Esophagus squamous epithelium (tissue), 4 donors: ENCODE data around the gene GALNT17.

ENCODE experiments used
- POLR2A ChIP-seq, 4 donors: fragments of 450-650 bp; IDR thresholded peaks; one replicate each; pipeline ENCODE4 v1.6.1; 2017; ENCODE audit warnings: antibody characterized with exemption in 4 of 4, mild to moderate bottlenecking in 4 of 4, moderate library complexity in 3 of 4
- TF ChIP-seq, protein P1 (sequence below), 6 experiments: fragments of 450-650 bp in 4 of 6; fragments of 200-600 bp in 2 of 6; sonication (generic) in 2 of 6; IDR thresholded peaks; one replicate each; pipeline ENCODE4 v1.5.1; 2016 to 2019; ENCODE audit warnings: antibody characterized with exemption in 6 of 6, mild to moderate bottlenecking in 4 of 6, moderate library complexity in 4 of 6

GRCh38 chr7:71539615-71540014 is 407.7 kb downstream of the GALNT17 start:
- no peak for TF ChIP-seq POLR2A (IDR thresholded peaks at IDR 0.05)
- TF ChIP-seq, protein P1, sequence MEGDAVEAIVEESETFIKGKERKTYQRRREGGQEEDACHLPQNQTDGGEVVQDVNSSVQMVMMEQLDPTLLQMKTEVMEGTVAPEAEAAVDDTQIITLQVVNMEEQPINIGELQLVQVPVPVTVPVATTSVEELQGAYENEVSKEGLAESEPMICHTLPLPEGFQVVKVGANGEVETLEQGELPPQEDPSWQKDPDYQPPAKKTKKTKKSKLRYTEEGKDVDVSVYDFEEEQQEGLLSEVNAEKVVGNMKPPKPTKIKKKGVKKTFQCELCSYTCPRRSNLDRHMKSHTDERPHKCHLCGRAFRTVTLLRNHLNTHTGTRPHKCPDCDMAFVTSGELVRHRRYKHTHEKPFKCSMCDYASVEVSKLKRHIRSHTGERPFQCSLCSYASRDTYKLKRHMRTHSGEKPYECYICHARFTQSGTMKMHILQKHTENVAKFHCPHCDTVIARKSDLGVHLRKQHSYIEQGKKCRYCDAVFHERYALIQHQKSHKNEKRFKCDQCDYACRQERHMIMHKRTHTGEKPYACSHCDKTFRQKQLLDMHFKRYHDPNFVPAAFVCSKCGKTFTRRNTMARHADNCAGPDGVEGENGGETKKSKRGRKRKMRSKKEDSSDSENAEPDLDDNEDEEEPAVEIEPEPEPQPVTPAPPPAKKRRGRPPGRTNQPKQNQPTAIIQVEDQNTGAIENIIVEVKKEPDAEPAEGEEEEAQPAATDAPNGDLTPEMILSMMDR (IDR thresholded peaks at IDR 0.05) = no peak
